Erythroblast (primary cell): Measurements from ENCODE around the gene NOS3.

Source experiments
- DNase-seq, 2 experiments: peaks; one replicate each; lab custom pipeline; 2025; lab: John Stamatoyannopoulos, UW
- GATA1 ChIP-seq: IDR thresholded peaks from 2 replicates; pipeline ENCODE4 v1.6.1; 2011; ENCODE audit warnings: low read depth, mild to moderate bottlenecking, control low read depth, low read length, moderate library complexity
- POLR2A ChIP-seq: IDR thresholded peaks from 2 replicates; pipeline ENCODE4 v1.6.1; 2011; ENCODE audit warnings: mild to moderate bottlenecking, low read length

NOS3 gene

GRCh38 chr7:151012031-151012692 lies 21.3 kb downstream of the NOS3 start:
- DNase-seq: no peak
- TF ChIP-seq POLR2A (no peak), GATA1 (no peak)

GRCh38 chr7:151012911-151013347 lies 22.1 kb downstream of the NOS3 start:
- TF ChIP-seq GATA1: no peak
- TF ChIP-seq POLR2A: no peak
- peak; percentile 47 to 60 for DNase-seq

DNA sequence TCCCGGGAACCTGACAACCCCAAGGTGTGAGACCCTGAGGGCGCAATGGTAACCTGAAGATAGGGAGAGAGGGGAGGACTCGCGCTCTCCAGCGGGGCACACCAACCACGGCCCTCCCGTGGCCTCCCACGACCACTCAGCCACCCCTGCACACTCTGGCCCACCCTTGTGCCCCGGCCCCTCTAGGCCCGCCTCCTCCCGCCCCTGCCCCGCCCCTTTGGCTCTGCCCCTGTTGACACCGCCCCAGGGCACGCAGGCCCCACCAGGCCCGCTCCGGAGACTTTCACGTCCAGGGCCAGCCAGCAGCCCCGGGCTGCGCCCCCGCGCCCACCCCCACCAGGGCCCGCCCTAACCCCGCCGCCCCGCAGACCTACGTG lies 22.5 kb downstream of the NOS3 start:
- no peak for DNase-seq
- TF ChIP-seq POLR2A: no peak
- no peak for TF ChIP-seq GATA1

- TF ChIP-seq POLR2A (peak; percentile 47), GATA1 (no peak)
- peak; percentile 87 to 91 for DNase-seq
Measured at GRCh38 chr7:151013733-151014497, 23.1 kb downstream of the NOS3 start.

DNA sequence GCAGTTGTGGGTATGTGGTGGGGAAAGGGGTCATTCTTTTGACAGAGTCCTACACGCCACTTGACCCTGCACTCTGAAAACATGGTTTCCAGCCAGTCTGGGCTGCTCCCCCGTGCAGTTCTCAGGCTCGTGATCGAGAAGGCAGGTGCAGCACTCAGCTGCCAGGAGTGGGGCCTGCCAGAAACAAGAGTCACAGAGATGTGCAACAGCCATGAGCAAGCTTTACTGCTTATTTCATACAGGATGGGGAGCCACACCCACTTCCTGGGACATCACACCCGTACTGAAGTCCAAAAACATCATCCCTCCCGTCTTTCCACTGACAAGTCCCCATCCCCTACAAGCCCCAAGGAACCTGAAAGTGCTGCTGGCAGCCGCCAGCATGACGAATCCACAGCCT lies 24.1 kb downstream of the NOS3 start:
- peak in 1 of 2 experiments; percentile 53 for DNase-seq
- TF ChIP-seq POLR2A (no peak), GATA1 (no peak)

GRCh38 chr7:151015967-151016366 lies 25.1 kb downstream of the NOS3 start:
- TF ChIP-seq POLR2A (no peak), GATA1 (no peak)
- DNase-seq: no peak

- TF ChIP-seq GATA1 (no peak), POLR2A (no peak)
- DNase-seq: no peak
Measured at GRCh38 chr7:151016505-151016904, 25.7 kb downstream of the NOS3 start.

DNA sequence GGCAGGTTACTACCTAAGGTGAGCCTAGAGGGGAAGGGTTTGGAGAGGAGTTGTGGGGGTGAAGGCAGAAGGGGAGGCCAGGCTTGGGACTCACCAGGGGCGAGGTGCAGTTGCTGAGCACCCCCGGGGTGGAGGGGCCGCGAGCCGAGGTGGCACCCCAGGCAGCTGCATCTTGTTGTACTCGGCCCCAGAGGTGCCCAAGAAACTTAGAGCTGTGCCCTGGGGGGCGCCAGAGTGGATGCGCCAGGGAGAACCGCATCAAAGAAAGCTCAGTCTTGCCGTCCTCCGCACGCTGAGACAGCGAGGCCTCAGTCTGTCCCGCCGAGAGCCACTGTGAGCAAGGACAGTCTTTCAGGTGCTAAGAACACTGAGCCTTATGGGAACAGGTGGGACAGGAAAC lies 26.1 kb downstream of the NOS3 start:
- DNase-seq: no peak
- no peak for TF ChIP-seq POLR2A
- no peak for TF ChIP-seq GATA1

DNA sequence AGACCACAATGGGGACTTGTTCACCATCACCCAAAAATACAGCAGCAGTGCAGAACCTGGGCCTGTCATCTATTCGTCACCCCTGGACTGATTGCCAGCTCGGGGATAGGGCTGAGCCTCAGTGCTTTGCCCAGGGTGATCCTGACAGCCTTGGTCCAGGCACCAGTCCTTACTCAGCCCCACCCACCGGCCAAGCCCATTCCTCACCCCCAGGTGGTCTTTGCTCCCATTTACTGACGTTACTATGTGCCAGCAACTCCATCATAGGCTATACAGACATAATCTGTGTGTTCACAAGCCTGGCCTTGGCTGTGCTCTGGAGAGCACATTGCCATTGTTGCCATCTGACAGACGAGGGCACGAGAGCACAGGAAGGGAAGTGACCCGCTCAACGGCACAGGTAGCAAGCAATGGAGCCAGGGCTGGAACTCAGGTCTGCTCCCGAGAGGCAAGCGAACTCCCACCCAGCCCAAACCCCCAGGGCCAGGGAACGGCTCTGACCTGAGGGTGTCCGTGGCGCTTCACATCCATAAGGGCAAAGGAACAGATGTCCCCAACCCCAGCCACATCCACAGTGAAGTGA lies 26.6 kb downstream of the NOS3 start:
- TF ChIP-seq POLR2A (no peak), GATA1 (no peak)
- no peak for DNase-seq

DNA sequence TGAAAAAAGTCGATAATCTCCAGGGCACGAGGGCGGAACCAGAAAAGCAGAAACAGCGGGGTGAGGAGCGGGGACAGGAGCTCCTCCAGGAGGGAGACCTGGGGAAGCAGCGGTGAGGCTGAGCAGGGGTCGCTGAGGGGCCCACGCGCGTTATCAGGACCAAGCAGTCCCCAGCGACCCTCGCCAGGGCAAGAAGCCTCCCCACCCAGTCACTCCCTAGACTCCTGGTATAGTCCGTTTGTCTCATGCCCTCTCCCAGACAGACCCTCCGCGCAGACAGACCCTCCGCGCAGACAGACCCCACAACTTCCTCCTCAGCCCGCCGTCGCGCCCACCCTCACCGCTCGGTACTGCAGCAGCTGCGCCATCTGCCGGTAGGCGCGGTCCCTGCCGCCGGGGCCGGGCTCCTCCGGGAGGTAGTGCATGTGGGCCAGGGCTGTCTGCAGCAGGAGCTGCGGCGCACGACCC lies 27.2 kb downstream of the NOS3 start:
- peak; percentile 73 to 79 for DNase-seq
- TF ChIP-seq GATA1 (no peak), POLR2A (no peak)

GRCh38 chr7:151018421-151019129 lies 27.8 kb downstream of the NOS3 start:
- TF ChIP-seq GATA1 (no peak), POLR2A (peak; percentile 6)
- peak; percentile 44 to 67 for DNase-seq

DNA sequence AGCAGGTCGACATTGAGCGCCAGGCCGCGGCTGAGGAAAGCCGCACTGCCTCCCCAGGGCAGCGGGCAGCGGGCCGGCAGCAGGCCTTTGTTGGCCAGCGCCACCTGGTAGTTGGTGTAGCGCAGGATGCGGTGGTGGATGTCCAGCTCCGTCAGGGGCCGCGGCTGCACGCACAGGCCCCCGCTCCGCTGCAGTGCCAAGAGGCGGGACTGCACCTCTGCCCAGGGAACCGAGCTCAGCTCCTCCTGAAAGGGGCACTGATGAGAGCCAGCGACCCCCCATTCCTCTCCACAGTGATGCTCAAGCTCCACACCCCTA lies 28.3 kb downstream of the NOS3 start:
- no peak for TF ChIP-seq GATA1
- no peak for TF ChIP-seq POLR2A
- no peak for DNase-seq

DNA sequence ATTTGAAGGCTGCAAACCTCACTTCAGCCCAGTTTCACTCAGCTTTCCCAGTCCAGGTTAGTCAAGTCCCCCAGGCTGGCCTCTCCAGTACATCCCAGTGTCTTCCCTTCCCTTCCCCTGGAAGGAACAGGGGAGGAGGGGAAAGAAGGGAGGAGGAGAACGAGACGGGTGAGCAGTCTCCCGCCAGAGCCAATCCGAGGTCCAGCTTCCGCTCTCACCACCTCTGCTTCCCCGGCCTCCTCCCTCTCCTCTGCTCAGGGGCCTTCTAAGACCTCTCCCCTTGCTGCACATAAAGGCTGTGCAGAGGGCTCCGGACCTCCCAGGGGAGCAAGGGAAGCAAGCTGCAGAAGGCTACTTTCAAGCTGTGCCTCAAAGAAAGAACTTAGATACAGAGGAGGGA lies 29.4 kb downstream of the NOS3 start:
- TF ChIP-seq GATA1 (no peak), POLR2A (no peak)
- no peak for DNase-seq
